Measurements from ENCODE around the gene PLAC1. TPM values are rescaled to one million over a fixed set of nuclear protein-coding genes. Genes with fewer than 3 reads are reported as not detected.

The PLAC1 gene
- total RNA-seq, 1 experiment from 2014 or later, result 2.6 TPM

GRCh38 chrX:134604701-134605311 lies 53.5 kb downstream of the PLAC1 start:
- Histone ChIP-seq H3K4me1 (ENCODE audit: insufficient read depth, low read length) (peaks cover 35% of the 10 kb centered on the region), H4K20me1 (ENCODE audit: low read length) (no peaks in the 10 kb centered on the region), H3K4me3 (ENCODE audit: low read length) (no peak overlapping the region), H3K9me2 (replicated peaks; ENCODE audit: low read length) (no peaks in the 10 kb centered on the region), H3K9ac (ENCODE audit: low read length) (no peak overlapping the region), H3K27ac (ENCODE audit: low read length) (peak overlapping the region; percentile 70), H3F3A (ENCODE audit: low read length, unreplicated experiment) (no peaks in the 10 kb centered on the region), H3K27me3 (ENCODE audit: low read length) (no peaks in the 10 kb centered on the region), H2AFZ (ENCODE audit: low read length) (peak overlapping the region; percentile 57), H3K9me3 (ENCODE audit: low read length) (no peaks in the 10 kb centered on the region), H3K4me2 (ENCODE audit: low read length) (peak overlapping the region; percentile 31; the same call in 1 of the 2 replicates), H3K36me3 (ENCODE audit: low read depth, low read length) (no peaks in the 10 kb centered on the region), H3K79me2 (ENCODE audit: low read length) (no peaks in the 10 kb centered on the region)
- BruUV-seq (replicated peaks), result no TSS peak
- intact Hi-C loops (cut with micrococcal nuclease), result no loop called here
- CTCF ChIA-PET, result interaction anchor here (0.6 kb wide), 1 partner anchor 202 kb away, joined by 15 read pairs; a partner anchor contains a TSS
- peak; percentile 51 for DNase-seq
- POLR2A ChIA-PET (ENCODE audit: unreplicated experiment), result interaction anchor here (0.6 kb wide), 3 partner anchors 19 to 1557 kb away, joined by 3 read pairs; no protein-coding TSS in a partner anchor
- TF ChIP-seq CTCF (conservative IDR thresholded peaks at IDR 0.05; ENCODE audit: low read depth, low read length), result no peak
- TF ChIP-seq EZH2phosphoT487 (IDR thresholded peaks at IDR 0.05; ENCODE audit: borderline replicate concordance, low read length), result no peak
- no peak for TF ChIP-seq EZH2 (IDR thresholded peaks at IDR 0.05; ENCODE audit: low read length, unreplicated experiment)
- ATAC-seq, result peak; percentile 47

GRCh38 chrX:134603806-134604700 lies 54.2 kb downstream of the PLAC1 start:
- Histone ChIP-seq H3K9me2 (replicated peaks; ENCODE audit: low read length) (no peaks in the 10 kb centered on the region), H3K27ac (ENCODE audit: low read length) (peak overlapping the region; percentile 70), H3K9ac (ENCODE audit: low read length) (no peak overlapping the region), H3K27me3 (ENCODE audit: low read length) (no peaks in the 10 kb centered on the region), H3K79me2 (ENCODE audit: low read length) (no peaks in the 10 kb centered on the region), H3K9me3 (ENCODE audit: low read length) (no peaks in the 10 kb centered on the region), H3K4me3 (ENCODE audit: low read length) (no peak overlapping the region), H3K4me2 (ENCODE audit: low read length) (peak overlapping the region; percentile 31), H3K36me3 (ENCODE audit: low read depth, low read length) (no peaks in the 10 kb centered on the region), H4K20me1 (ENCODE audit: low read length) (no peaks in the 10 kb centered on the region), H3F3A (ENCODE audit: low read length, unreplicated experiment) (no peaks in the 10 kb centered on the region), H3K4me1 (ENCODE audit: insufficient read depth, low read length) (peaks cover 35% of the 10 kb centered on the region), H2AFZ (ENCODE audit: low read length) (peak overlapping the region; percentile 57)
- peak; percentile 77 for ATAC-seq
- intact Hi-C loops (cut with micrococcal nuclease), result no loop called here
- POLR2A ChIA-PET (ENCODE audit: unreplicated experiment), result interaction anchor here (0.6 kb wide), 1 partner anchor 1558 kb away, joined by 3 read pairs; no protein-coding TSS in a partner anchor
- TSS peak; percentile 64 for BruUV-seq (replicated peaks)
- CTCF ChIA-PET, result interaction anchor here (0.6 kb wide), 2 partner anchors 149 to 203 kb away, joined by 3 to 15 read pairs; a partner anchor contains a TSS
- DNase-seq, result peak; percentile 85
- TF ChIP-seq EZH2 (IDR thresholded peaks at IDR 0.05; ENCODE audit: low read length, unreplicated experiment) (no peak), CTCF (conservative IDR thresholded peaks at IDR 0.05; ENCODE audit: low read depth, low read length) (peak; percentile 32; the same call in 1 of the 2 replicates), EZH2phosphoT487 (IDR thresholded peaks at IDR 0.05; ENCODE audit: borderline replicate concordance, low read length) (no peak)
